HG02759 (cell line): ENCODE data around the gene YJU2.

ENCODE experiments used
- ATAC-seq: cut with Tn5 transposase; IDR thresholded peaks from one replicate; pipeline ENCODE4 v1.9.1; 2021; ENCODE audit warnings: mild to moderate bottlenecking, moderate library complexity; ENCODE audit not compliant: unreplicated experiment

Gene YJU2

GRCh38 chr19:4295972-4296771, 49.3 kb downstream of the YJU2 start:
- no peak for ATAC-seq

DNA sequence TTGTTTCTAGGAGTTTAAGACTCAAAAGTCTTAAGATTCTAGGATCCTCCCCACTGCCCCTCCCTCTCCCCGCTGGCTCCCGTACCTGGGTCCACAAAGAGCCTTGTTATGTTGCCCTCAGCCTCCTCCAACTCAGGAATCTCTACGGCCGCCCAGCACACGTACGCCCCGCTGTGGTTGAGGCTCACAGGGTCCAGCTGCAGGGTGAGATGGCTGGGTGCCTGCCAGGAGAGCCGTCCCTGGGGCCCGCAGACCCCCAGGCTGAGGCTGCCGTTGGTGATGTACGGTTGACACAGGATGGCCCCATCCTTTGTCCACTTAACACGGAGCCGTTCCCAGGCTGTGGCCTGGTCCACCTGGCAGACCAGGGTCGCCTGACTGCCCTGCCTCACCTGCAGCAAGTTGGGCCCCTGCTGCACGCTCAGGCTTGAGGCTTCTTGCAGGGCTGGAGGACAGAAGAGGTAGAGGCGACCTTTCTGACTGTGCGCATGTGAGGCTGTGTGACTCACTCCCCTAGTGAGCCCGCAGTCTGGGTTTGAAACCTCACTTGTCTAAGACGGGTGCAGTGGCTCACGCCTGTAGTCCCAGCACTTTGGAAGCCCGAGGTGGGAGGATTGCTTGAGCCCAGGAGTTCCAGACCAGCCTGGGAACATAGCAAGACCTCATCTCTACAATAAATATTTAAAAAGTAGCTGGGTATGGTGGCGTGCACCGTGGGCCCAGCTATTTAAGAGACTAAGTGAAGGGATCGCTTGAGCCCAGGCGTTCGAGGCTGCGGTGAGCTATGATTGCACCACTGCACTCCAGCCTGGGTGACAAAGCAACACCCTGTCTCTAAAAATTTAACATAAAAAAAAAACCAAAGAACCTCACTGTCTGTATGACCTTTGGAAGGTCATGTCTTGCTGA, 51.3 kb downstream of the YJU2 start:
- no peak for ATAC-seq

GRCh38 chr19:4298810-4299550, 52.1 kb downstream of the YJU2 start:
- no peak for ATAC-seq

DNA sequence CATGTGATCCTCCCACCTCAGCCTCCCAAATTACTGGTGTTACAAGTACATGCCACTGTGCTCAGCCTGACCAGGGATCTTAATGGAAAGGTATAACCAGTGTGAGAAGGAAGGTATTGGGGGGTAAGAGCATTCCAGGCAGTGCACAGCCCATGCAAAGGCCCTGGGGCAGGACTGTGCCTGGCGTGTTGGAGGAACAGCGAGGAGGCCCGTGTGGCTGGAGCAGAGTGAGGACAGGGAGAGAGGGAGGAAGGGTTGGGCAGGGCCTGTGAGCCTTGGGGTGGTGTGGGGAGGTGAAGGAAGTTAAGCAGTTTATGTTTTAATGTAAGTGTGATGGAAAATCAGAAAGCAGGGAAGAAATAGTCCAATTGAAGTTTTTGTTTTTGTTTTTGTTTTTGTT, 53.7 kb downstream of the YJU2 start:
- no peak for ATAC-seq

DNA sequence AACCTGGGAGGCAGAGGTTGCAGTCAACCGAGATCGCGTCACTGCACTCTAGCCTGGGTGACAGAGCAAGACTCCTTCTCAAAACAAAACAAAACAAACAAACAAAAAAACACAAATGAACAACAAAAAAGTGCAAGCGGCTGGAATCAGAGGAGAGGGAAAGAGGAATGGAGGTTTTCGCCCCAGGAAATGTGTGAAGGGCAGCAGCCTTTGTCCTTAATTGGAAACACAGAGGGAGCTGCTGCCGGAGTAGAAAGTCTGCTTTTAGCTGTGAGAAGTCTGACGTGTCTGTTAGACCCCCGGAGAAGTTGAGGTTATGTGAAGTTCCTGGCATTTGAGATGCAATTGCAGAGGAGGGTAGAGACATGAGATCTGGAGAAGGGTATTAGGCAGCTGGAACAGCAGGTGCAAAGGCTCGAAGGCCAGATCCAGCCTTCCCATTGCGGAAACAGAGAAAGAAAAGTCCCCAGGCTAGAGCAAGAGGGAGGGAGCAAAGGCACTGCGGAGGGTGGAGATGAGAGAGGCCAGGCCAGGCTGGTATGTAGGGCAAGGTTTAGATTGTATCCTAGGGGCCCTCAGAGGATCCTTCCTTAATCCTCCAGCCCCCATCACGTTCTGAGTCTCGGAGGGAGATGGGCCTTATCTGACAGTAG, 54.8 kb downstream of the YJU2 start:
- ATAC-seq: no peak

DNA sequence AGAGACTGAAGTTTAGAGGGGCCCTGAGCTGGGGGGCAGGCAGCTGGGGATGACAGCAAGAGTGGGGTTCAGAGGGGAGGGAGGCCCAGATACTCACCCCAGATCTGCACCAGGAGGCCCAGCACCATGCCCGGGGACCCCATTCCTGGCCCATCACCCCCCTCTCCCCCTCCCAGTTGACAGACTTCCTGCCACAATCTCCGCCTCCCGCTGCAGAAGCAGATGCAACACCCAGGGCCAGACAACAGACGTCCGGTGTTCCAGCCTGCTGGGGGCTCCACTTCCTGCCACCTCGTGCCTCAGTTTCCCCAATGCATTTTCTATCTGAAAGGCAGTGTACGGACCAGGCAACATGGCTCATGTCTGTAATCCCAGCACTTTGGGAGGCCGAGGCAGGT, 55.4 kb downstream of the YJU2 start, which contains the start of gene TMIGD2:
TSS of gene TMIGD2 (minus strand) at position 147 of the 398 bp plus-strand sequence. CDS start at position 143, 4 bp downstream.
- ATAC-seq: no peak

- ATAC-seq: no peak
Measured at GRCh38 chr19:4303819-4304537, 57.1 kb downstream of the YJU2 start.

DNA sequence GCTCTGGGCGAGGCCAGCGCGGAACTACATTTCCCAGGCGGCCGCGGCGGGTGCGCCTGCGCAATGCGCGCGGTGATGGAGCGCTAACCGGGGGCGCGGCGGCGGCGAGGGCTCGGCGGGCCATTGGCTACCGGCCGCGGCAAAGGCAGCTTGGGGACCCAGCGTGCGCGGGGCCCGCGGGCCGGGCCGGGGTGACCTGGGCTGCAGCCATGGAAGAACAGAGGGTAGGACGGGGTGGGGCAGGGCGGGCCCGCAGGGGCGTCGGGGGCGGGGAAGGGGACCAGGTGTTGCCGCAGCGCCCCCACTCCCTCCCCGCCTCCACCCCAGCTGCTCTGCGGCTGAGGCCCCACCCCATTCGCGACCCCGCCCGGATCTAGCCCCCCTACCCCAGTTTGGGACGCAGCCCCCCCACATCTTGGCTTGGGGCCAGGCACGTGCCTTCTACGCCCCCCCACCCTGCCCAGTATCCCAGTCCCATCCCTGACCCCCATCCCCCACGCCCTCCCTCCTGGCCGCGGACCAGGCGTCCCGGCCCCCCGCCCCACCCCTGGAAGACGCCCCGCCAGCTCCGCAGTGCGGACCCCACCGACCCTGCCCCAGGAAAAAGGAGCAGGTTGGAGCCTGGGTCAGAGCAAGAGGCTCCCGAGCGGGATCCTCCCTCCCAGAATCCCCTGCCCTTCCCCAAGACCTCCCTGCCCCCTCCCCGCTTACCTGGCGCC, 57.8 kb downstream of the YJU2 start, which contains the start of gene FSD1:
TSS of gene FSD1 (plus strand) at position 61 of the 719 bp plus-strand sequence. CDS start at position 210, 149 bp downstream.
- no peak for ATAC-seq

DNA sequence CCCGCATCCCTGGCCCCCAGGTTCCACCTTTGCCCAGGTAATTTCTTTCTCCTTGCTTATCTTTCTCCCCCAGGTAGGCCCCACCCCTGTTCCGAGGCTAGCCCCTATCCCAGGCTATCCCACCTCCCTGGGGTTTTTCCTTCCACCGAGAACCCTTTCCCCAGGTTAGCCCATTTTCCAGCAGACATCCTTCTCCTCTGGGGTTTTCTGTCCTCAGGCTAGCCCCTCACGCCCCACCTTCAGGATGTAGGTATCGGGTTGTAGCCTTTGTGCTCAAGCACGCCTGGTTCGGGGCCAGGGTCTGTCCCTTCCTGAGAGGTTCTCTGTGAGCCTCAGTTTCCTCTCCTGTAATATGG, 58.4 kb downstream of the YJU2 start:
- no peak for ATAC-seq

GRCh38 chr19:4305659-4306058, 58.8 kb downstream of the YJU2 start:
- no peak for ATAC-seq

DNA sequence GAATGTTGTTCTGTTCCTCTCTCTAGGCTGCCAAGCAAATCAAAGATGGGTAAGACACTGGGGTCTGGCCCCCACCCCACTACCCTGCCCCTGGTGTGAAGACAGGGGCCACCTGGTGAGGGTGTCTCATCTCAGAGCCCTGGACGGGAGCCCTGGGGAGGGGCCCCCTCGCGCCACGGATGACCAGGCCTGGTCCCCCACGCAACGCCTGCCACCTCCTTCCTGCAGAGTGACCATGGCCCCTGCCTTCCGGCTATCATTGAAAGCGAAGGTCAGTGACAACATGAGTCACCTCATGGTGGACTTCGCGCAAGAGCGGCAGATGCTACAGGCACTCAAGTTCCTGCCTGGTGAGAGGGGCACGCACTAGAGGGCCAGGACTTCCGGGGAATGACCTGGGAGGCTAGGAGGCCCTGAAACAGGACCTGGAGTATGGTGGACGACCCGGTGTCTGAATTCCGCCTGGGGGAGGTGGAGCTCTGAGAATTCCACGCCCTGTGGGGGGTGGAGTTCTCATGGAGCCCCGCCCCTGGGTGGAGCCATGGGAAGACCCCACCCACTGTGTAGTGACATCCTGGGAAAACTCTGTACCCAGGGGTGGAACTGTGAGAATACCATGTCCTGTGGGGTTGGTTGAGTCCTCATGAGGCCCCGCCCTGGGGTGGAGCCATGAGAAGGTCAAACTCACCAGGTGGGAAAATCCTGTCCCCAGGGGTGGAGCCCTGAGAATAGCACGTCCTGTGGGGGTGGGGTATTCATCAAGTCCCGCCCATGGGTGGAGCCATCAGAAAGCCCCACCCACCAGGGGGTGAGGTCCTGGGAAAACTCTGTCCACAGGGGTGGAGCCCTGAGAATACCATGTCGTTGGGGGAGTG, 63.6 kb downstream of the YJU2 start:
- ATAC-seq: no peak

GRCh38 chr19:4313847-4314490, 67.1 kb downstream of the YJU2 start:
- ATAC-seq: no peak

DNA sequence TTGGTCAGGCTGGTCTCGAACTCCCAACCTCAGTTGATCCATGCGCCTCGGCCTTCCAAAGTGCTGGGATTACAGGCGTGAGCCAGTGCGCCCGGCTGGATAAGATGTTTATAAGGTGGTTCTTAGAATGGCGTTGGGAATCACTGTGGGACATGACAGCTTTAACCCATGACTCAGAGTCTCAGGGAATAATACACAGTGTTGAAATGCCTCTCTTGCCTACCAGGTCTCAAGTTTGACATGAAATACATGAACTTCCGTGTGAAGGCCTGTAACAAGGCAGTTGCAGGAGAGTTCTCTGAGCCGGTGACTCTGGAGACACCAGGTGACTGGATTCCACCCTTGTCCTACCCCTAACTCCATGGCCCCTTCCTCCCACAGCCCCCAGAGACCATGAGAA, 70.1 kb downstream of the YJU2 start:
- no peak for ATAC-seq

GRCh38 chr19:4318460-4318859, 71.6 kb downstream of the YJU2 start:
- ATAC-seq: no peak
